Measurements from ENCODE around the gene KIRREL1.

DNA sequence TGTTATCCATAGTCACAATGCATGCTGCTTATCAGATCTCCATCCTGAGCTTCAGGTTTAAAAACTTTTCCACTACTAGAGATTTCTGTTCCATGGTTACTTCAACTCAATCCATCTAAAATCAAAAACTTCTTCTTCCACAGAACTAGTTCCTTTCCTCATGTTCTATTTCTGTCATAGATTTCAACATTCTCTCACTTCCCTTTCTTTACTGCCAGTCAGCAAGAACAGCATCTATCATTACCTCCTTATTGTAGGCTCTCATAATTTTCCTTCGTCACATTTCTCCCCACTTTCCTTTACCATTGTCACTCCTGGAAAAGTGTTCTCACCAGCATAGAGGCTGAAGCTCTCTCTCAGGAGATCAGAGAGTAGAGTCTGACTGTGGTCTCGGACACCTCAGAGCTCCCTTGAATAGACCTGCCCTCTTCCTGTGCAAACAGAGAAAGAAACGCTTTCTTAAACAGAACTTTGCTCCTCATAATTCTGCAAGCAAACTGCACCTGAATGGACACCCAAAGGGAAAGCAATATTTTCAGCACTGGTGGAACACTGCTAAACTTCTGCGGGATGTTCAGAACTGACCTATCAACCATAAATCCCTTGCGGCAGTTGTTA is 48.7 kb upstream of the KIRREL1 start:
- TF ChIP-seq EZH2 (IDR thresholded peaks at IDR 0.05; ENCODE audit: borderline replicate concordance, low read depth, low read length, poor library complexity, severe bottlenecking), result no peak
- TF ChIP-seq, protein P1, sequence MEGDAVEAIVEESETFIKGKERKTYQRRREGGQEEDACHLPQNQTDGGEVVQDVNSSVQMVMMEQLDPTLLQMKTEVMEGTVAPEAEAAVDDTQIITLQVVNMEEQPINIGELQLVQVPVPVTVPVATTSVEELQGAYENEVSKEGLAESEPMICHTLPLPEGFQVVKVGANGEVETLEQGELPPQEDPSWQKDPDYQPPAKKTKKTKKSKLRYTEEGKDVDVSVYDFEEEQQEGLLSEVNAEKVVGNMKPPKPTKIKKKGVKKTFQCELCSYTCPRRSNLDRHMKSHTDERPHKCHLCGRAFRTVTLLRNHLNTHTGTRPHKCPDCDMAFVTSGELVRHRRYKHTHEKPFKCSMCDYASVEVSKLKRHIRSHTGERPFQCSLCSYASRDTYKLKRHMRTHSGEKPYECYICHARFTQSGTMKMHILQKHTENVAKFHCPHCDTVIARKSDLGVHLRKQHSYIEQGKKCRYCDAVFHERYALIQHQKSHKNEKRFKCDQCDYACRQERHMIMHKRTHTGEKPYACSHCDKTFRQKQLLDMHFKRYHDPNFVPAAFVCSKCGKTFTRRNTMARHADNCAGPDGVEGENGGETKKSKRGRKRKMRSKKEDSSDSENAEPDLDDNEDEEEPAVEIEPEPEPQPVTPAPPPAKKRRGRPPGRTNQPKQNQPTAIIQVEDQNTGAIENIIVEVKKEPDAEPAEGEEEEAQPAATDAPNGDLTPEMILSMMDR (conservative IDR thresholded peaks at IDR 0.05; ENCODE audit: low read depth, low read length), result no peak
